WERI-Rb-1 (cell line): ENCODE data around the gene SGMS1.
"Not testable (repeated sequence)": the region's sequence is repeated elsewhere in the genome, so short reads cannot be mapped to it uniquely, and the experiment has no call there.

Source experiments
- DNase-seq: peaks from one replicate; pipeline ENCODE4 v3.0.0-alpha.2; 2020
- H3K27ac ChIP-seq: fragments of 250-450 bp; sonication (Bioruptor Pico); 2 replicates; pipeline ENCODE4 v1.5.1; 2020; ENCODE audit warnings: mild to moderate bottlenecking, moderate library complexity
- H3K27me3 ChIP-seq: fragments of 250-450 bp; sonication (Bioruptor Pico); 2 replicates; pipeline ENCODE4 v1.5.1; 2021; ENCODE audit warnings: mild to moderate bottlenecking, low read depth, moderate library complexity; ENCODE audit not compliant: insufficient read depth, severe bottlenecking
- H3K36me3 ChIP-seq: fragments of 250-450 bp; sonication (Bioruptor Pico); 2 replicates; pipeline ENCODE4 v1.5.1; 2020; ENCODE audit warnings: mild to moderate bottlenecking, moderate library complexity
- H3K4me3 ChIP-seq: 2 replicates; pipeline ENCODE4 v1.5.1; 2011; ENCODE audit warnings: low read depth, mild to moderate bottlenecking, control low read depth, low read length
- H3K9me3 ChIP-seq: fragments of 250-450 bp; sonication (Bioruptor Pico); 2 replicates; pipeline ENCODE4 v1.5.1; 2021; ENCODE audit warnings: mild to moderate bottlenecking, moderate library complexity; ENCODE audit not compliant: severe bottlenecking
- CTCF ChIP-seq: IDR thresholded peaks from 2 replicates; pipeline ENCODE4 v1.5.1; 2011; ENCODE audit warnings: low read depth, mild to moderate bottlenecking, control low read depth, inconsistent platforms, low read length

SGMS1 gene

GRCh38 chr10:50275650-50276235 lies 348.0 kb downstream of the SGMS1 start:
- TF ChIP-seq CTCF: peak; percentile 46
- DNase-seq: peak; percentile 23
- no peaks in the 10 kb centered on the region for H3K9me3 ChIP-seq
- no peaks in the 10 kb centered on the region for H3K36me3 ChIP-seq
- no peak overlapping the region for H3K4me3 ChIP-seq
- H3K27me3 ChIP-seq: peaks cover 3% of the 10 kb centered on the region
- H3K27ac ChIP-seq: no peak overlapping the region

- Histone ChIP-seq H3K36me3 (no peaks in the 10 kb centered on the region), H3K27me3 (peaks cover 3% of the 10 kb centered on the region), H3K9me3 (no peaks in the 10 kb centered on the region), H3K27ac (no peak overlapping the region), H3K4me3 (no peak overlapping the region)
- no peak for DNase-seq
- no peak for TF ChIP-seq CTCF
Measured at GRCh38 chr10:50272531-50272930, 351.2 kb downstream of the SGMS1 start.

- no peak for DNase-seq
- H3K9me3 ChIP-seq: no peaks in the 10 kb centered on the region
- TF ChIP-seq CTCF: no peak
Measured at GRCh38 chr10:50271564-50272250, 352.0 kb downstream of the SGMS1 start.

GRCh38 chr10:50267877-50268276 lies 355.9 kb downstream of the SGMS1 start:
- H3K27ac ChIP-seq, H3K4me3 ChIP-seq, H3K9me3 ChIP-seq, H3K27me3 ChIP-seq, DNase-seq, H3K36me3 ChIP-seq: not testable (repeated sequence)

More at GRCh38 chr10:50271564-50272250, 352.0 kb downstream of the SGMS1 start:
- Histone ChIP-seq H3K36me3 (no peaks in the 10 kb centered on the region), H3K27me3 (peaks cover 3% of the 10 kb centered on the region), H3K4me3 (no peak overlapping the region), H3K27ac (no peak overlapping the region)

GRCh38 chr10:50262625-50263024 lies 361.1 kb downstream of the SGMS1 start:
- H3K4me3 ChIP-seq, H3K27ac ChIP-seq, H3K27me3 ChIP-seq, H3K9me3 ChIP-seq, DNase-seq, H3K36me3 ChIP-seq: not testable (repeated sequence)

- H3K27ac ChIP-seq: no peak overlapping the region
- no peaks in the 10 kb centered on the region for H3K9me3 ChIP-seq
- TF ChIP-seq CTCF: no peak
- DNase-seq: no peak
- no peaks in the 10 kb centered on the region for H3K27me3 ChIP-seq
- H3K4me3 ChIP-seq: no peak overlapping the region
- H3K36me3 ChIP-seq: no peaks in the 10 kb centered on the region
Measured at GRCh38 chr10:50260791-50261281, 362.9 kb downstream of the SGMS1 start.
